DMS153 treated with DMSO at 0.1 percent for 48 hours (cell line): ENCODE results near the gene COL6A6.
"Not testable (repeated sequence)": the region's sequence is repeated elsewhere in the genome, so short reads cannot be mapped to it uniquely, and the experiment has no call there.

Experiments
- DNase-seq: peaks from one replicate; lab custom pipeline; 2025; ENCODE audit not compliant: unreplicated experiment; lab: John Stamatoyannopoulos, UW

COL6A6 gene

GRCh38 chr3:130537673-130538304 is 20.8 kb downstream of the COL6A6 start:
- no peak for DNase-seq

- DNase-seq = peak; percentile 27
Measured at GRCh38 chr3:130539005-130539404, 22.0 kb downstream of the COL6A6 start.

GRCh38 chr3:130543322-130543721 is 26.3 kb downstream of the COL6A6 start:
- no peak for DNase-seq

- no peak for DNase-seq
Measured at GRCh38 chr3:130546920-130547679, 30.1 kb downstream of the COL6A6 start.

- not testable (repeated sequence) for DNase-seq
Measured at GRCh38 chr3:130547680-130548065, 30.7 kb downstream of the COL6A6 start.

- no peak for DNase-seq
Measured at GRCh38 chr3:130548356-130548755, 31.4 kb downstream of the COL6A6 start.

GRCh38 chr3:130557336-130558035 is 40.5 kb downstream of the COL6A6 start:
- no peak for DNase-seq

- DNase-seq = no peak
Measured at GRCh38 chr3:130558366-130558765, 41.4 kb downstream of the COL6A6 start.

GRCh38 chr3:130565224-130565623 is 48.2 kb downstream of the COL6A6 start:
- no peak for DNase-seq
